Loucy (cell line): ENCODE measurements around the gene MYH6.

Experiments used
- H2AFZ ChIP-seq: fragments of 200-600 bp; sonication (generic); 2 replicates; pipeline ENCODE4 v1.6.0; 2016; ENCODE audit warnings: antibody characterized with exemption, mild to moderate bottlenecking, low read length, moderate library complexity
- H3F3A ChIP-seq: fragments of 200-600 bp; 2 replicates; pipeline ENCODE4 v1.6.0; 2016; ENCODE audit warnings: antibody characterized with exemption, low read depth, mild to moderate bottlenecking
- H3K27me3 ChIP-seq: fragments of 200-600 bp; sonication (generic); 2 replicates; pipeline ENCODE4 v1.6.1; 2014; ENCODE audit warnings: low read length, mild to moderate bottlenecking; ENCODE audit not compliant: insufficient read depth, poor library complexity, severe bottlenecking
- H3K36me3 ChIP-seq: fragments of 200-600 bp; sonication (generic); 2 replicates; pipeline ENCODE4 v1.6.1; 2016; ENCODE audit warnings: low read length; ENCODE audit not compliant: insufficient read depth
- H3K4me1 ChIP-seq: fragments of 200-600 bp; sonication (generic); 2 replicates; pipeline ENCODE4 v1.5.1; 2014; ENCODE audit warnings: low read length, mild to moderate bottlenecking; ENCODE audit not compliant: insufficient read depth, poor library complexity, severe bottlenecking
- H3K4me2 ChIP-seq: fragments of 200-600 bp; sonication (generic); 2 replicates; pipeline ENCODE4 v1.6.0; 2014; ENCODE audit warnings: antibody characterized with exemption, low read length, low read depth, mild to moderate bottlenecking; ENCODE audit not compliant: poor library complexity, severe bottlenecking
- H3K4me3 ChIP-seq: fragments of 200-600 bp; sonication (generic); 2 replicates; pipeline ENCODE4 v1.5.1; 2014; ENCODE audit warnings: low read length, mild to moderate bottlenecking, mixed read lengths; ENCODE audit not compliant: poor library complexity, severe bottlenecking
- H3K79me2 ChIP-seq: fragments of 200-600 bp; sonication (generic); 2 replicates; pipeline ENCODE4 v1.6.1; 2014; ENCODE audit warnings: low read length; ENCODE audit not compliant: insufficient read depth
- H3K9ac ChIP-seq: fragments of 200-600 bp; sonication (generic); 2 replicates; pipeline ENCODE4 v1.6.0; 2014; ENCODE audit warnings: mild to moderate bottlenecking, low read depth, low read length, moderate library complexity; ENCODE audit not compliant: poor library complexity, severe bottlenecking
- H3K9me2 ChIP-seq: fragments of 200-600 bp; sonication (generic); replicated peaks from 2 replicates; pipeline ENCODE4 v1.6.1; 2016; ENCODE audit warnings: low read depth, low read length, mixed read lengths
- H3K9me3 ChIP-seq: fragments of 200-600 bp; sonication (generic); 2 replicates; pipeline ENCODE4 v1.6.1; 2014; ENCODE audit warnings: mild to moderate bottlenecking, antibody characterized with exemption, low read length, low read depth; ENCODE audit not compliant: insufficient read depth
- H4K20me1 ChIP-seq: fragments of 200-600 bp; sonication (generic); 2 replicates; pipeline ENCODE4 v1.6.0; 2014; ENCODE audit warnings: antibody characterized with exemption, low read length, mild to moderate bottlenecking; ENCODE audit not compliant: insufficient read depth, poor library complexity, severe bottlenecking
- EZH2phosphoT487 ChIP-seq: fragments of 200-600 bp; IDR thresholded peaks from 2 replicates; pipeline ENCODE4 v1.6.1; 2018; ENCODE audit warnings: antibody characterized with exemption, mild to moderate bottlenecking, moderate library complexity, borderline replicate concordance
- TF ChIP-seq, protein P1 (sequence below): fragments of 200-600 bp; sonication (generic); conservative IDR thresholded peaks from 2 replicates; pipeline ENCODE4 v1.5.1; 2014; ENCODE audit warnings: mild to moderate bottlenecking, antibody characterized with exemption, low read length

Gene MYH6

DNA sequence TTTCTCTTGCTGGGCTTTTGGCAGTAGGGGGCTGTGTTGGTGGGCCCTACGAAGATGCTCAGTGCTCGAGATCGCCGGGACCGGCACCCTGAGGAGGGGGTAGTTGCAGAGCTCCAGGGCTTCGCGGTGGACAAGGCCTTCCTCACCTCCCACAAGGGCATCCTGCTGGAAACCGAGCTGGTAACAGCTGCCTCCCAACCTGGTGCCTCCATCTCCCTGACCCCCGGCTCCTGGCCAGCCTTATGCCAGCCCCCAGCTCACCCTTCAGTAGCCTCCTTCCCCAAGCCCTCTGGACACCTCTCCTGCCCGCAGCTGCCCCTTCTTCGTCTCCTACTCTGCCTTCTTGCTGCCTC is 30.9 kb downstream of the MYH6 start:
- Histone ChIP-seq H3K27me3 (no peaks in the 10 kb centered on the region), H3F3A (no peaks in the 10 kb centered on the region), H3K4me2 (no peak overlapping the region), H3K4me1 (no peaks in the 10 kb centered on the region), H3K79me2 (no peaks in the 10 kb centered on the region), H3K4me3 (no peak overlapping the region), H3K36me3 (no peaks in the 10 kb centered on the region), H3K9me2 (no peaks in the 10 kb centered on the region), H3K9me3 (no peaks in the 10 kb centered on the region), H2AFZ (no peak overlapping the region), H3K9ac (no peak overlapping the region), H4K20me1 (no peaks in the 10 kb centered on the region)
- TF ChIP-seq EZH2phosphoT487 = no peak

DNA sequence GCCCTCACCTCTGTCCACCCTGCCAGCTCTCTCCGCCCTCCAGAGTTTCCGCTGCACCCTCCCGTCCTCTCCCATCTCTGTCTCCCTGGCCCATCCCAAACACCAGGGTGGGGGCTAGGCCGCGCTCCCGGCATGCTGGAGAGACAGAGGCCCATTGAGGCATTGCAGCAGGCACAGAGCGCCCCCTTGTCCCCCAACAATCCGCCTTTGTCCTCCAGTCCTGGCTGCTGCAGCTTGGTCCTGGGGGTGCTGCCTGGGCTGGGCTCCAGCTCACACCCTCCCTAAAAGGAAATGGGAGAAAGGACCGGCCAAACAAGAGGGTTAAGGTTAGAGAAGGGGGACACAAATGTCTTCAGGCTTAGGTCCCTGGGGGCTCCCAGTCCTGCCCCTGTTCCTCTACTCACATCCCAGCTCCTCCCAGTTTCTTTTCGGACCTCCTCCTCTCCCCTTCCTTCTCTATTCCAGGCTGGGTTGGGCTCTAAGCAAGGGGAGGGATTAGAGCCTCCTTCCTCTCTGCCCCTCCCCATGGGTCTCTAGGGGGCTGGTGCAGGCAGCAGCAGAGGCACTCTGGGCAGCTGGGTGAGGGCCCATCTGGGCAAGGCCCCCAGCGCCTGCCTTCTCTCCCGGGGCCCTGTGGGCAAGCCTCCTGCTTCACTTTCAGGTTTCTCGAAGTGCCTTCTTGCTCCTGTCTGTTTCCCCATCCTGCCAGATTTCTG is 31.4 kb downstream of the MYH6 start, which contains the start of gene CMTM5:
Gene CMTM5 (plus strand): TSS at position 565 of the 716 bp plus-strand sequence. CDS start 206 bp downstream, outside the sequence.
- Histone ChIP-seq H3F3A (no peaks in the 10 kb centered on the region), H3K9me3 (no peaks in the 10 kb centered on the region), H2AFZ (no peak within 1 kb of the TSS), H3K27me3 (no peaks in the 10 kb centered on the region), H3K4me2 (no peak within 1 kb of the TSS), H3K4me3 (no peak within 1 kb of the TSS), H3K79me2 (no peaks in the 10 kb centered on the region), H4K20me1 (no peaks in the 10 kb centered on the region), H3K9me2 (no peaks in the 10 kb centered on the region), H3K9ac (no peak within 1 kb of the TSS), H3K4me1 (no peaks in the 10 kb centered on the region), H3K36me3 (no peaks in the 10 kb centered on the region)
- no peak for TF ChIP-seq EZH2phosphoT487
- TF ChIP-seq, protein P1, sequence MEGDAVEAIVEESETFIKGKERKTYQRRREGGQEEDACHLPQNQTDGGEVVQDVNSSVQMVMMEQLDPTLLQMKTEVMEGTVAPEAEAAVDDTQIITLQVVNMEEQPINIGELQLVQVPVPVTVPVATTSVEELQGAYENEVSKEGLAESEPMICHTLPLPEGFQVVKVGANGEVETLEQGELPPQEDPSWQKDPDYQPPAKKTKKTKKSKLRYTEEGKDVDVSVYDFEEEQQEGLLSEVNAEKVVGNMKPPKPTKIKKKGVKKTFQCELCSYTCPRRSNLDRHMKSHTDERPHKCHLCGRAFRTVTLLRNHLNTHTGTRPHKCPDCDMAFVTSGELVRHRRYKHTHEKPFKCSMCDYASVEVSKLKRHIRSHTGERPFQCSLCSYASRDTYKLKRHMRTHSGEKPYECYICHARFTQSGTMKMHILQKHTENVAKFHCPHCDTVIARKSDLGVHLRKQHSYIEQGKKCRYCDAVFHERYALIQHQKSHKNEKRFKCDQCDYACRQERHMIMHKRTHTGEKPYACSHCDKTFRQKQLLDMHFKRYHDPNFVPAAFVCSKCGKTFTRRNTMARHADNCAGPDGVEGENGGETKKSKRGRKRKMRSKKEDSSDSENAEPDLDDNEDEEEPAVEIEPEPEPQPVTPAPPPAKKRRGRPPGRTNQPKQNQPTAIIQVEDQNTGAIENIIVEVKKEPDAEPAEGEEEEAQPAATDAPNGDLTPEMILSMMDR = no peak

DNA sequence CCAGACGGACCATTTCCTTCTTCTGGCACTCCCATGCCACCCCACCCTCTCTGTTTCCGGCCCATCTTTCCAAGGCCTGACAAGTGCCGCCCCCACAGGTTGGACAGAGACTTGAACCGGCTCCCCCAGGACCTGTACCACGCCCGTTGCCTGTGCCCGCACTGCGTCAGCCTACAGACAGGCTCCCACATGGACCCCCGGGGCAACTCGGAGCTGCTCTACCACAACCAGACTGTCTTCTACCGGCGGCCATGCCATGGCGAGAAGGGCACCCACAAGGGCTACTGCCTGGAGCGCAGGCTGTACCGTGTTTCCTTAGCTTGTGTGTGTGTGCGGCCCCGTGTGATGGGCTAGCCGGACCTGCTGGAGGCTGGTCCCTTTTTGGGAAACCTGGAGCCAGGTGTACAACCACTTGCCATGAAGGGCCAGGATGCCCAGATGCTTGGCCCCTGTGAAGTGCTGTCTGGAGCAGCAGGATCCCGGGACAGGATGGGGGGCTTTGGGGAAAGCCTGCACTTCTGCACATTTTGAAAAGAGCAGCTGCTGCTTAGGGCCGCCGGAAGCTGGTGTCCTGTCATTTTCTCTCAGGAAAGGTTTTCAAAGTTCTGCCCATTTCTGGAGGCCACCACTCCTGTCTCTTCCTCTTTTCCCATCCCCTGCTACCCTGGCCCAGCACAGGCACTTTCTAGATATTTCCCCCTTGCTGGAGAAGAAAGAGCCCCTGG is 32.4 kb downstream of the MYH6 start:
- Histone ChIP-seq H4K20me1 (no peaks in the 10 kb centered on the region), H2AFZ (no peak overlapping the region), H3K9me2 (no peaks in the 10 kb centered on the region), H3K9me3 (no peaks in the 10 kb centered on the region), H3K4me2 (no peak overlapping the region), H3K4me3 (no peak overlapping the region), H3K4me1 (no peaks in the 10 kb centered on the region), H3K27me3 (no peaks in the 10 kb centered on the region), H3K79me2 (no peaks in the 10 kb centered on the region), H3K36me3 (no peaks in the 10 kb centered on the region), H3F3A (no peaks in the 10 kb centered on the region), H3K9ac (no peak overlapping the region)
- TF ChIP-seq EZH2phosphoT487 = no peak
- TF ChIP-seq, protein P1 = no peak
